Sigmoid colon (tissue), 3 donors: ENCODE data around the gene OR52N2.

Experiments
- CTCF ChIP-seq, 4 experiments: fragments of 450-650 bp in 3 of 4; fragments of 200-600 bp in 1 of 4; IDR thresholded peaks; one replicate each; pipeline ENCODE4 v1.5.1; 2016 to 2019; ENCODE audit warnings: antibody characterized with exemption in 4 of 4, mild to moderate bottlenecking in 3 of 4, moderate library complexity in 2 of 4
- POLR2A ChIP-seq, 2 donors: fragments of 450-650 bp; IDR thresholded peaks; one replicate each; pipeline ENCODE4 v1.6.1; 2016; ENCODE audit warnings: antibody characterized with exemption in 2 of 2, mild to moderate bottlenecking in 2 of 2, moderate library complexity in 2 of 2

- TF ChIP-seq POLR2A (IDR thresholded peaks at IDR 0.05) (no peak), CTCF (IDR thresholded peaks at IDR 0.05) (no peak)
These were observed 397 bp downstream of the OR52N2 start for GRCh38 chr11:5809122-5809519.
